ENCODE measurements around the gene KNDC1.
"Not testable (repeated sequence)": the region's sequence is repeated elsewhere in the genome, so short reads cannot be mapped to it uniquely, and the experiment has no call there.

KNDC1 gene

DNA sequence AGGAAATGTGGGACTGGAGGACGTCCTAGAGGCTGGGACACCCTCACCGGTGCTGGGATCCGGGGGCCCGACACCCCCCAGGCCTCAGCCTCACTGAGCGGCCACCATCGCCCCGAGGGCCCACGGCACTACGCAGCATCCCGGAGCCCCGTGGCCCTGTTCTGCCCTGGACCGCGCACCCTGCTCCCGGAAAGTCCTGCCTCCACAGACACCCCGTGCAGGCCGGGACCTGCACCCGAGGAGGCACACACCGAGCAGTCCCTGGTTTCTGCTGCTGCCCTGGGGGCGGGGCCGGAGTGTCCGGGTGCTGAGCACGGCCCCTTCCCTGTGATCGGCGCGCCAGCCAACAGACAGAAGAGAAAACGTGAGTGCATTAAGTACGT lies 18.1 kb upstream of the KNDC1 start:
- DNase-seq, result no peak

DNA sequence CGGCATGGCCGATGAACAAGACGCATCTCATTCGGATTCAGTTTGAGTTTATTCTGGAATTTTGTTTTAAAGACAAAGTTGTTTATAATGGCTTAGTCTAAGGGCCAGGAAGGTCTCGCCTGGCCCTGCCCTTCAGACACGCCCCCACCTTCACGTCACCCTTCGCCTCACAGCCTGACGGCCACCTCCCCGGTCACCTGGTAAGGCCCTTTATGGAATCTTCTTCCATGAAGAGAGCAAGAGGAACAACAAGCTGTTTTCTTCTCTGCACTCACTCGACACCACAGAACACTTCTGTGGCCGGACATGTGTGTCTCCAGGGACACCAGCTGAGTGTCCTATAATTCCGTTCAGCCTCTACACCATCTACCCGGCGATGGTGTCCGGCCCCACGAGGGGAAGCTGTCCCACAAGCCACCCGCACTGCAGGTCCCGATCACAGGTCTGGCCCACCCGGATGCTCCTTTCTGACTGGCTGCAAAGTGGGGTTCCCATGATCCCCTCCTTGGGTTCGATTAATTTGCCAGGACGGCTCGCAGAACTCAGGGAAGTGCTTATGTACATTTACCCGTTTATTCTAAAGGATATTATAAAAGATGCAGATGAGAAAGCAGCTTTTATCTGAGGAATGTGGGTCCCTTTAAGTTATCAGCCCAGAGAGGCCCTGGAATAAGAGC lies 17.4 kb upstream of the KNDC1 start:
- no peak for DNase-seq

- no peak for DNase-seq
Observed at GRCh38 chr10:133143200-133143533, 16.9 kb upstream of the KNDC1 start.

DNA sequence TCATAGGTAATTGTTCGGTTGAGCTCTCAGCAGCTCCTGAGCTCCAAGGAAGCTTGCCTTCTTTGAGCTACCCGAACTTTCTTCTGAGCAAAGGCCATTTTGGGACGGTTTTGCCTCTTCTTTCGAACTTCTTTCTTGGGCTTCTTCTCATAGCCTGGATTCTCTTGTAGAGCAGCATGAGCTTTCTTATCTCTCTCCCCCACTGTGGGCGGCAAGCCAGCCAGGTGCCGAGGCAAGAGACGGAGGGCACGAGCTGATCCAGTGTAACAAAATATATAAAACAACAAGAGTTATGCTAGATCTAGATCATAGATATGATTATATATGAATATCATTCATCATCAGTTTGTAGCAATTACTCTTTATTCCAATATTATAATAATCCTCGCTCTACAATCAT lies 16.5 kb upstream of the KNDC1 start:
- DNase-seq, result no peak

DNA sequence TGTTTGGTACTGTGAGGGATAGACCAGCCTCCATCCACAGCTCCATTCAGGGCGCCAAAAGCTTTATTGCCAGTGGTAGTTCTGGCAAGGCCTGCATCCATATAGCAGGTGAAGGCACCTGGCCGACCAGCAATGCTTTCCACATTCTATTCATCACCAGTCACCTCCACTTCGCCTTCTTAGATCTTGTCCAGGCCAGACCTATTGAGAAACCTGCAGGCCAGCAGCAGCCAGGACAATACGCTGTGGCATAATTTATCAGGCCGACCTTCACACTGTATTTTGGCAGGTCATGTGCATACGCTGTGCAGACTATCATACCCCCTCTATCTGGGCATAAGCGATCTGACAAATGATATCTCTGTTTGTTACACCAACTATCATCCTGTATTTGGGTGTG lies 15.2 kb upstream of the KNDC1 start:
- no peak for DNase-seq

GRCh38 chr10:133150226-133150625 lies 9.8 kb upstream of the KNDC1 start:
- no peak for DNase-seq

DNA sequence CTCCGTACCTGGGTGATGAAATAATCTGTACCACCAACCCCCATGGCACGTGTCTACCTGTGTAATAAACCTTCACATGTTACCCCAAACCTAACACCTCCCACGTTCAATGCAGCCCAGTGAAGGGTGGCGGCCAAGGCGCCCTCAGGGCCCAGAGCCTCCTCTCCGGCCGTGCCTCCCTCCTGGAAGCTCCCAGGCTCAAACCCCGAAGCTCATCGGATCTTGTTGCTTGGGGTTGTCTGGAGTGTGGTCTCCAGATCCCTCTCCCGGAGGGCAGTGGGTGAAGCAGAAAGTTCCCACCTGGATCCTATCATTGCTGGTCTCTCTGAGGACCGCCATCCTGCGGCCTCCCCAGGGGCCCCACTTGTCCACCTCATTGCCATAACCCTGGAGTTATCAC lies 9.4 kb upstream of the KNDC1 start:
- DNase-seq, result no peak

GRCh38 chr10:133151071-133151470 lies 8.9 kb upstream of the KNDC1 start:
- not testable (repeated sequence) for DNase-seq

- DNase-seq, result no peak
Observed at GRCh38 chr10:133151543-133151972, 8.5 kb upstream of the KNDC1 start.

DNA sequence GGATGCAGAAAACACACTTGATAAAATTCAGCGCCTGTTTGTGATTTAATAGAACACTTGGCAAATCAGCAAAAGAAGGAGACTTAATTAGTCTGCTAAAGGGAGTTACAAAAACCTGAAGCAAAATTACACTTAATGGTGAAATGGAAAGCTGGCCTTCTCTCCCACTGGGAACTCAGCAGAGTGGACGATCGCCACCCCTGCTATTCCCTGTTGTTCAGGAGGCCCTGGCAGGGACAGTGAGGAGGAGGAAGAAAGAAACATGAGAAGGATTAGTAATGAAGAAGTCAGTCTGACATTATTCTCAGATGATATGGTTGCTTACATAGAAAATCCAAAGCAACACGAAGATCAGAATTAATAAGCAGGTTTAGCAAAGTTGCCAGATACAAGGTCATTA lies 5.6 kb upstream of the KNDC1 start:
- no peak for DNase-seq

- no peak for DNase-seq
Observed at GRCh38 chr10:133154996-133155778, 4.8 kb upstream of the KNDC1 start.

GRCh38 chr10:133156674-133157579 lies 3.1 kb upstream of the KNDC1 start:
- no peak for DNase-seq

DNA sequence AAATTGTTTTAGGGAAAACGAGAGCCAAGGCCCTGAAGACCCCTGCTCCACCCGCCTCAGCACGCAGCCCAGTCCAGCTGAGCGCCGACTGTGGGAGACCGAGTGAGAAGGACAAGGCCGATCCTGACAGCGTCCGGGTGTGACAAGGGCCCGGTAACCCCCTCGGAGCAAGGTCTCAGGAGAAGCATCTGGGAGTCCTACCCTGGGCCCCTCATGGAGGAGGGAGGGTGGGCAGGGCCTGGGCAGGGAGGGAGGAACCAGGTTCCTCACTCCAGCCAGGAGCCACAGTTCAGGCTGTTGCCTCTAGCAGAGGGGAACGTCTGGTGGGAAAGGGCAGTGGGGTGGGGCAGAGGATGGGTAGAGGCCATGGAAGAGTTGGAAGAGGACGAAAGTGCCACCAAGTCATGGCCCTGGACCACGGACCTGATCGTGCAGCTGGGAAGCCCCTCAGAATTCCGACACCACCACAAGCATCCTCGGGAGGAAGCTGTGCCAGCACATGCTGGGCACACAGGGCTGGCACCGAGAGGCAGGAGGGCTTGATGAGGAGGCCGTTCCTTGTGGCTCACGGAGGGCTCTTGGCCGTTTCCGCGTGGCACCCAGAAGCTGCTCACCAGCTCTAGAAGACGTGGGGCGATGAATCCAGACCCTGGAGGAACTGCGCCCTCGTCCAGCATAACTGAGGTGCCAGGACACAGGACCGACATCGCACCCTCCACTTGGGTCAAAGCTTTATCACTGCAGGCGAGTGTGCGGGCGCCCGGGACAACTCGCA lies 2.2 kb upstream of the KNDC1 start:
- DNase-seq, result no peak

- DNase-seq, result no peak
Observed at GRCh38 chr10:133158437-133158755, 1.6 kb upstream of the KNDC1 start.

- DNase-seq, result peak; percentile 51
Observed at GRCh38 chr10:133158756-133159610, 1.0 kb upstream of the KNDC1 start.

- DNase-seq, result no peak
Observed at GRCh38 chr10:133159611-133159949, 439 bp upstream of the KNDC1 start.

DNA sequence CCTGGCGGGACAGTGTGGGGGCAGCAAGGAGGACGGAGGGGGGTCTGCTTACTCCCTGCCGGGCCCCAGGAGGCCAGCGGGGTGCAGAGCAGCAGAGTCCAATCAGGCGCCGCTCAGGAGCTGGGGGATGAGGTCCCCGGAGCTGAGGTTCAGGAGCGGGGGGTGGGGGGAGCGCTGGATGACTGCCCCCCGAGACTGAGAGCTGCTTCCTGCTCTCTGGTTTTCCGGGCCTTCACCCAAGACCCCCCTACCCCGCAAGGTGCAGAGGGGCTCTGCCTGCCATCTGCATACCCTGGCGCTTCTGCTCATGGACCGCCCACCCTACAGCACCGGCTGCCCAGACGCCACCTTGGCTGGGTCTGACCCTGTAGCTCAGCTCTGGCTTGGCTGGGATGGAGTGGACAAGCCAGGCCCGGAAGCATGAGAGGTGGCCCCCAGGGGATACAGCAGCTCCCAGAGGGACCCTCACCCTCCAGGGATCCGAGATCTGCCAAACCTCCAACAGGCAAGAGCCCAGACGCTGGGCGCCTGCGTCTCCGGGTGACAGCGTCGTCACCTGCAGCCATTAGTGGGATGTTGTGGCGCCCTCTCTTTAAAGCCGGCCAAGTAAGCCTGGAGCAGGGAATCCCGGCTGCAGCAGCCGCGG lies 930 bp downstream of the KNDC1 start:
- DNase-seq, result no peak

- DNase-seq, result no peak
Observed at GRCh38 chr10:133161486-133162109, 1.6 kb downstream of the KNDC1 start.

DNA sequence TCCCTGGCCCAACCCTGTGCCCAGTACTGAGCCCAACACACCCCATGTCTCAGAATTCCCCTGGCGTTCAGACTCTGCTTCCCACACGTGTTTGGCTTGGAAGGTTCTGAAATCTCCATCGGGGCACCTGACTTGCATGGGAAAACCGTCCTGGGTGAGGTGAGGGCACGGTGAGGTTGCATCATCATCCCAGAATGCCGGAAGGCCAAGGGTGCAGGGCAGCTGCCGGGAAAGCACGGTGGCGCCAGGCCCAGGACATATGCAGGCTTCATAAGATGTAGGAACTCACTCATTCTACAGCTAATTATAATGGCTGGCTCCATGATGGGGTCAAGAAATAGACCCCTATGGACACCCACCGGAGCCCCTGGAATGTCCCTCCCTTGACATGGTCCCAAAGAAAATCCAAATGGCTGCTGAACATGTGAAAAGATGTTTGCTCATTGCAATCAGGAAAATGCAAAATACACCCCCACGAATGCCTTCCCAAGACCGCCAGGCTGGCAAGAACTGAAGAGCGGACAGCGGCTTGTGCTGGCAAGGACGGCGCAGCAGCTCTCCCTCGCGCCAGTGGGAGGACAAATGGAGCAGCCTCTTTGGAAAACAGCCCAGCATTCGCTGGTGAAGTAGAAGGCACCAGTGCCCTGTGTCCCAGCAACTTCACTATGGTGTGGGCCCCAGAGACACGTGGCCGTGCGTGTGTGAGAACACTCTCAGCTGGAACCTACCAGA lies 2.3 kb downstream of the KNDC1 start:
- no peak for DNase-seq
